Measurements from ENCODE around the gene VWC2.

The VWC2 gene

GRCh38 chr7:49778731-49779270 is 5.4 kb downstream of the VWC2 start:
- Histone ChIP-seq H3K9ac (ENCODE audit: low read depth, low read length, poor library complexity, severe bottlenecking) (no peak overlapping the region), H3K9me2 (replicated peaks; ENCODE audit: low read depth, low read length) (no peaks in the 10 kb centered on the region), H3K4me2 (ENCODE audit: low read depth, low read length, poor library complexity, severe bottlenecking) (no peak overlapping the region), H4K20me1 (ENCODE audit: insufficient read depth, low read length, poor library complexity, severe bottlenecking) (no peaks in the 10 kb centered on the region), H3K4me1 (ENCODE audit: insufficient read depth, low read length, poor library complexity, severe bottlenecking) (no peaks in the 10 kb centered on the region), H3K9me3 (ENCODE audit: insufficient read depth, low read depth, low read length) (no peaks in the 10 kb centered on the region), H3K27me3 (ENCODE audit: insufficient read depth, low read length, poor library complexity, severe bottlenecking) (no peaks in the 10 kb centered on the region), H3K79me2 (ENCODE audit: insufficient read depth, low read length) (no peaks in the 10 kb centered on the region), H3K4me3 (ENCODE audit: low read length, poor library complexity, severe bottlenecking) (no peak overlapping the region), H2AFZ (ENCODE audit: low read length) (no peak overlapping the region), H3F3A (ENCODE audit: low read depth) (no peaks in the 10 kb centered on the region), H3K36me3 (ENCODE audit: insufficient read depth, low read length) (no peaks in the 10 kb centered on the region)
- TF ChIP-seq CTCF (conservative IDR thresholded peaks at IDR 0.05; ENCODE audit: low read length) (no peak), EZH2phosphoT487 (IDR thresholded peaks at IDR 0.05; ENCODE audit: borderline replicate concordance) (no peak)

GRCh38 chr7:49780953-49781352 is 7.5 kb downstream of the VWC2 start:
- no peak for TF ChIP-seq CTCF (conservative IDR thresholded peaks at IDR 0.05; ENCODE audit: low read length)
- TF ChIP-seq EZH2phosphoT487 (IDR thresholded peaks at IDR 0.05; ENCODE audit: borderline replicate concordance), result no peak
- no peak overlapping the region for H2AFZ ChIP-seq (ENCODE audit: low read length)

GRCh38 chr7:49781996-49782395 is 8.6 kb downstream of the VWC2 start:
- no peak overlapping the region for H2AFZ ChIP-seq (ENCODE audit: low read length)

More at GRCh38 chr7:49780953-49781352, 7.5 kb downstream of the VWC2 start:
- no peak overlapping the region for H3K4me2 ChIP-seq (ENCODE audit: low read depth, low read length, poor library complexity, severe bottlenecking)
- no peaks in the 10 kb centered on the region for H3K4me1 ChIP-seq (ENCODE audit: insufficient read depth, low read length, poor library complexity, severe bottlenecking)
- no peaks in the 10 kb centered on the region for H3F3A ChIP-seq (ENCODE audit: low read depth)
- H3K9ac ChIP-seq (ENCODE audit: low read depth, low read length, poor library complexity, severe bottlenecking), result no peak overlapping the region
- no peaks in the 10 kb centered on the region for H3K79me2 ChIP-seq (ENCODE audit: insufficient read depth, low read length)
- no peaks in the 10 kb centered on the region for H3K36me3 ChIP-seq (ENCODE audit: insufficient read depth, low read length)
- no peak overlapping the region for H3K4me3 ChIP-seq (ENCODE audit: low read length, poor library complexity, severe bottlenecking)
- H4K20me1 ChIP-seq (ENCODE audit: insufficient read depth, low read length, poor library complexity, severe bottlenecking), result no peaks in the 10 kb centered on the region
- no peaks in the 10 kb centered on the region for H3K9me2 ChIP-seq (replicated peaks; ENCODE audit: low read depth, low read length)
- no peaks in the 10 kb centered on the region for H3K27me3 ChIP-seq (ENCODE audit: insufficient read depth, low read length, poor library complexity, severe bottlenecking)
- no peaks in the 10 kb centered on the region for H3K9me3 ChIP-seq (ENCODE audit: insufficient read depth, low read depth, low read length)

More at GRCh38 chr7:49781996-49782395, 8.6 kb downstream of the VWC2 start:
- no peaks in the 10 kb centered on the region for H3K9me3 ChIP-seq (ENCODE audit: insufficient read depth, low read depth, low read length)
- no peak overlapping the region for H3K9ac ChIP-seq (ENCODE audit: low read depth, low read length, poor library complexity, severe bottlenecking)
- no peaks in the 10 kb centered on the region for H3K4me1 ChIP-seq (ENCODE audit: insufficient read depth, low read length, poor library complexity, severe bottlenecking)
- H3K27me3 ChIP-seq (ENCODE audit: insufficient read depth, low read length, poor library complexity, severe bottlenecking), result no peaks in the 10 kb centered on the region
- no peaks in the 10 kb centered on the region for H4K20me1 ChIP-seq (ENCODE audit: insufficient read depth, low read length, poor library complexity, severe bottlenecking)
- no peaks in the 10 kb centered on the region for H3K79me2 ChIP-seq (ENCODE audit: insufficient read depth, low read length)
- TF ChIP-seq CTCF (conservative IDR thresholded peaks at IDR 0.05; ENCODE audit: low read length) (no peak), EZH2phosphoT487 (IDR thresholded peaks at IDR 0.05; ENCODE audit: borderline replicate concordance) (no peak)
- no peak overlapping the region for H3K4me3 ChIP-seq (ENCODE audit: low read length, poor library complexity, severe bottlenecking)
- H3K36me3 ChIP-seq (ENCODE audit: insufficient read depth, low read length), result no peaks in the 10 kb centered on the region
- H3F3A ChIP-seq (ENCODE audit: low read depth), result no peaks in the 10 kb centered on the region
- no peak overlapping the region for H3K4me2 ChIP-seq (ENCODE audit: low read depth, low read length, poor library complexity, severe bottlenecking)
- H3K9me2 ChIP-seq (replicated peaks; ENCODE audit: low read depth, low read length), result no peaks in the 10 kb centered on the region
